B cell (primary cell): ENCODE data around the gene B4GALT1. TPM values are rescaled to one million over a fixed set of nuclear protein-coding genes. Genes with fewer than 3 reads are reported as not detected.

Experiments used
- ATAC-seq: fragments of 200-7000 bp; cut with Tn5 transposase; one replicate; pipeline ENCODE4 v1.10.0; 2021; ENCODE audit warnings: low read depth, mild to moderate bottlenecking, moderate number of reproducible peaks, moderate library complexity
- CTCF ChIA-PET: fragments of 350-600 bp; sonication (Branson Sonifier 250); formaldehyde crosslinking; loops from one replicate; lab custom pipeline; 2021; ENCODE audit warnings: antibody characterized with exemption, inconsistent platforms; lab: Charles Lee
- POLR2A ChIA-PET: fragments of 350-600 bp; sonication (Branson Sonifier 250); formaldehyde crosslinking; loops from one replicate; lab custom pipeline; 2021; ENCODE audit warnings: antibody characterized with exemption; lab: Charles Lee
- DNase-seq: peaks from one replicate; pipeline ENCODE4 v3.0.0; 2013
- H2AFZ ChIP-seq: 2 replicates; pipeline ENCODE4 v1.6.1; 2012; ENCODE audit warnings: mild to moderate bottlenecking, low read depth, low read length; ENCODE audit not compliant: insufficient read depth, poor library complexity, severe bottlenecking
- H3K27ac ChIP-seq, 2 donors: 1 replicate in 1 of 2; 2 replicates in 1 of 2; pipeline ENCODE4 v1.5.1; 2012 to 2013; ENCODE audit warnings: low read length in 2 of 2, mild to moderate bottlenecking in 2 of 2, moderate library complexity in 1 of 2
- H3K27me3 ChIP-seq, 4 experiments: fragments of 200-600 bp in 1 of 4; sonication (generic) in 1 of 4; replicated peaks in 1 of 4; 1 replicate in 2 of 4; 2 replicates in 2 of 4; pipeline versions ENCODE4 v1.6.1 to v1.7.0; 2013 to 2016; ENCODE audit warnings: low read length in 3 of 4, mild to moderate bottlenecking in 2 of 4, mixed read lengths in 1 of 4, moderate library complexity in 1 of 4; ENCODE audit not compliant: insufficient read depth in 4 of 4, control insufficient read depth in 3 of 4; ENCODE audit errors: control extremely low read depth in 1 of 4
- H3K36me3 ChIP-seq, 2 experiments: replicated peaks in 1 of 2; 1 replicate in 1 of 2; 2 replicates in 1 of 2; pipeline versions ENCODE4 v1.6.1 to v1.7.1; 2013; ENCODE audit warnings: low read length in 1 of 2; ENCODE audit not compliant: insufficient read depth in 2 of 2, control insufficient read depth in 1 of 2; ENCODE audit errors: control extremely low read depth in 1 of 2, extremely low read depth in 1 of 2
- H3K4me1 ChIP-seq, 2 donors: fragments of 200-600 bp in 1 of 2; sonication (generic) in 1 of 2; 1 replicate in 1 of 2; 2 replicates in 1 of 2; pipeline versions ENCODE4 v1.5.1 to v1.6.1; 2013 to 2017; ENCODE audit warnings: low read length in 2 of 2; ENCODE audit not compliant: control insufficient read depth in 2 of 2, insufficient read depth in 2 of 2
- H3K4me2 ChIP-seq: replicated peaks from 2 replicates; pipeline ENCODE3; 2012; ENCODE audit warnings: mild to moderate bottlenecking, low read depth, low read length; ENCODE audit not compliant: poor library complexity, severe bottlenecking
- H3K4me3 ChIP-seq, 5 experiments: fragments of 200-600 bp in 1 of 5; sonication (generic) in 1 of 5; 1 replicate in 3 of 5; 2 replicates in 2 of 5; pipeline versions ENCODE4 v1.5.1 to v1.7.0; 2011 to 2016; ENCODE audit warnings: low read length in 4 of 5, mild to moderate bottlenecking in 4 of 5, low read depth in 2 of 5, control low read depth in 1 of 5, moderate library complexity in 1 of 5; ENCODE audit not compliant: insufficient read depth in 1 of 5; ENCODE audit errors: control extremely low read depth in 1 of 5, extremely low read depth in 1 of 5
- H3K79me2 ChIP-seq: fragments of 200-600 bp; sonication (generic); one replicate; pipeline ENCODE4 v1.6.0; 2016; ENCODE audit warnings: low read length; ENCODE audit not compliant: control insufficient read depth, insufficient read depth
- H3K9ac ChIP-seq: fragments of 200-600 bp; sonication (generic); 2 replicates; pipeline ENCODE4 v1.6.1; 2017; ENCODE audit warnings: mild to moderate bottlenecking, low read length, moderate library complexity
- H3K9me3 ChIP-seq, 3 donors: one replicate each; pipeline versions ENCODE4 v1.6.1 to v1.7.1; 2013; ENCODE audit warnings: low read length in 2 of 3; ENCODE audit not compliant: control insufficient read depth in 2 of 3, insufficient read depth in 1 of 3; ENCODE audit errors: control extremely low read depth in 1 of 3
- H4K20me1 ChIP-seq: 2 replicates; pipeline ENCODE4 v1.6.0; 2012; ENCODE audit warnings: mild to moderate bottlenecking, low read length; ENCODE audit not compliant: insufficient read depth, control insufficient read depth, poor library complexity, severe bottlenecking
- H3K27ac Mint-ChIP-seq: one replicate; pipeline ENCODE4 v1.8.0; 2021; ENCODE audit warnings: mixed read lengths
- H3K27me3 Mint-ChIP-seq: one replicate; pipeline ENCODE4 v1.8.0; 2021; ENCODE audit warnings: mixed read lengths
- H3K4me1 Mint-ChIP-seq: one replicate; pipeline ENCODE4 v1.8.0; 2021; ENCODE audit warnings: mixed read lengths
- H3K4me3 Mint-ChIP-seq: one replicate; pipeline ENCODE4 v1.8.0; 2021; ENCODE audit warnings: mixed read lengths
- H3K9me3 Mint-ChIP-seq: one replicate; pipeline ENCODE4 v1.8.0; 2022; ENCODE audit warnings: mixed read lengths; ENCODE audit not compliant: insufficient read depth
- CTCF ChIP-seq: fragments of 200-600 bp; IDR thresholded peaks from one replicate; pipeline ENCODE4 v1.8.0; 2022; ENCODE audit warnings: antibody characterized with exemption, mild to moderate bottlenecking
- EZH2 ChIP-seq: IDR thresholded peaks from 2 replicates; pipeline ENCODE4 v1.6.1; 2012; ENCODE audit warnings: borderline replicate concordance, low read depth, mild to moderate bottlenecking, moderate library complexity, low read length; ENCODE audit not compliant: insufficient read depth, poor library complexity, severe bottlenecking
- WGBS: methylation state at CpG from one replicate; pipeline ENCODE4 v1.1.5; 2013; ENCODE audit warnings: missing lambda C conversion rate; ENCODE audit not compliant: insufficient coverage; 5-methylcytosine and 5-hydroxymethylcytosine counted together
- intact Hi-C: fragments of 100-400 bp; cut with micrococcal nuclease; formaldehyde crosslinking; loops from one replicate; pipeline ENCODE4 v1.10.0; 2022
- polyA plus RNA-seq: library from polyadenylated mRNA; depleted of rRNA; stranded (reverse); fragments of >200 nt; gene quantifications from 2 replicates; pipeline ENCODE4 v1.2.3, GENCODE V29; 2012
- total RNA-seq, 2 donors: library from RNA; stranded (reverse); fragments of 120-200 nt in 1 of 2; gene quantifications; 1 replicate in 1 of 2; 2 replicates in 1 of 2; pipeline versions ENCODE4 v1.2.3 to v1.2.4, GENCODE V29; 2013 to 2022

Gene B4GALT1
- total and polyA plus RNA-seq, 2 donors (not counting 1 experiment from before 2014, with no cell fraction given) = 49.2 to 201 TPM

- H3K9me3 ChIP-seq = no peaks in the 10 kb centered on the region
- no peak overlapping the region for H3K27ac ChIP-seq
- H3K27me3 Mint-ChIP-seq = no peaks in the 10 kb centered on the region
- TF ChIP-seq EZH2 (no peak), CTCF (no peak)
- ATAC-seq (no peak), DNase-seq (no peak)
- peaks cover 25% of the 10 kb centered on the region for H3K4me1 Mint-ChIP-seq
- H3K9me3 Mint-ChIP-seq = no peaks in the 10 kb centered on the region
- CTCF ChIA-PET = interaction anchor here (1.1 to 3.3 kb wide), 4 partner anchors 12 to 90 kb away, joined by 3 to 33 read pairs (median 13); no protein-coding TSS in a partner anchor
- peaks cover 14 to 19% of the 10 kb centered on the region in 2 donors for H3K4me1 ChIP-seq
- POLR2A ChIA-PET = no interaction called here
- no peak overlapping the region for H3K9ac ChIP-seq
- no peaks in the 10 kb centered on the region for H4K20me1 ChIP-seq
- intact Hi-C loops = no loop called here
- H3K79me2 ChIP-seq = peaks cover 19% of the 10 kb centered on the region
- no peaks in the 10 kb centered on the region for H3K36me3 ChIP-seq
- H3K27ac Mint-ChIP-seq = no peak overlapping the region
- H2AFZ ChIP-seq = no peak overlapping the region
- no peaks in the 10 kb centered on the region for H3K27me3 ChIP-seq
- H3K4me2 ChIP-seq = no peak overlapping the region
- H3K4me3 ChIP-seq = no peak overlapping the region
- WGBS = 87% methylated on average over 5 of the region's 8 CpGs
- H3K4me3 Mint-ChIP-seq = no peak overlapping the region
These were observed 5.4 kb upstream of the B4GALT1 start for GRCh38 chr9:33172256-33173238.
